ENCODE results near the gene FLCN. TPM values are rescaled to one million over a fixed set of nuclear protein-coding genes. Genes with fewer than 3 reads are reported as not detected.
A peak's percentile ranks its signal among the peaks of the same experiment; 100 is the strongest.
"Not testable (repeated sequence)": the region's sequence is repeated elsewhere in the genome, so short reads cannot be mapped to it uniquely, and the experiment has no call there.

FLCN gene
- total RNA-seq, 1 donor from 2014 or later: 57.2 TPM

GRCh38 chr17:17188586-17188985, 48.4 kb downstream of the FLCN start:
- DNase-seq (ENCODE audit: low spot score in 2 of 2, unreplicated experiment in 2 of 2): no peak
- peak overlapping the region; percentile 73 for H3K27ac Mint-ChIP-seq

GRCh38 chr17:17186551-17187505, 50.1 kb downstream of the FLCN start:
- TF ChIP-seq, protein P1, sequence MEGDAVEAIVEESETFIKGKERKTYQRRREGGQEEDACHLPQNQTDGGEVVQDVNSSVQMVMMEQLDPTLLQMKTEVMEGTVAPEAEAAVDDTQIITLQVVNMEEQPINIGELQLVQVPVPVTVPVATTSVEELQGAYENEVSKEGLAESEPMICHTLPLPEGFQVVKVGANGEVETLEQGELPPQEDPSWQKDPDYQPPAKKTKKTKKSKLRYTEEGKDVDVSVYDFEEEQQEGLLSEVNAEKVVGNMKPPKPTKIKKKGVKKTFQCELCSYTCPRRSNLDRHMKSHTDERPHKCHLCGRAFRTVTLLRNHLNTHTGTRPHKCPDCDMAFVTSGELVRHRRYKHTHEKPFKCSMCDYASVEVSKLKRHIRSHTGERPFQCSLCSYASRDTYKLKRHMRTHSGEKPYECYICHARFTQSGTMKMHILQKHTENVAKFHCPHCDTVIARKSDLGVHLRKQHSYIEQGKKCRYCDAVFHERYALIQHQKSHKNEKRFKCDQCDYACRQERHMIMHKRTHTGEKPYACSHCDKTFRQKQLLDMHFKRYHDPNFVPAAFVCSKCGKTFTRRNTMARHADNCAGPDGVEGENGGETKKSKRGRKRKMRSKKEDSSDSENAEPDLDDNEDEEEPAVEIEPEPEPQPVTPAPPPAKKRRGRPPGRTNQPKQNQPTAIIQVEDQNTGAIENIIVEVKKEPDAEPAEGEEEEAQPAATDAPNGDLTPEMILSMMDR (IDR thresholded peaks at IDR 0.05; ENCODE audit: unreplicated experiment): no peak
- H3K36me3 Mint-ChIP-seq: peaks cover 12% of the 10 kb centered on the region
- peaks cover 45% of the 10 kb centered on the region for H3K4me1 Mint-ChIP-seq
- H3K9me3 Mint-ChIP-seq: no peaks in the 10 kb centered on the region
- H3K4me3 Mint-ChIP-seq: peak overlapping the region; percentile 6
- H3K27me3 Mint-ChIP-seq (ENCODE audit: low read depth): no peaks in the 10 kb centered on the region
- DNase-seq (ENCODE audit: low spot score in 2 of 2, unreplicated experiment in 2 of 2): no peak
- H3K27ac Mint-ChIP-seq: peak overlapping the region; percentile 73

More at GRCh38 chr17:17188586-17188985, 48.4 kb downstream of the FLCN start:
- TF ChIP-seq, protein P1 (IDR thresholded peaks at IDR 0.05; ENCODE audit: unreplicated experiment): no peak
- H3K9me3 Mint-ChIP-seq: no peaks in the 10 kb centered on the region
- H3K27me3 Mint-ChIP-seq (ENCODE audit: low read depth): no peaks in the 10 kb centered on the region
- peaks cover 45% of the 10 kb centered on the region for H3K4me1 Mint-ChIP-seq
- no peak overlapping the region for H3K4me3 Mint-ChIP-seq
- peaks cover 12% of the 10 kb centered on the region for H3K36me3 Mint-ChIP-seq

DNA sequence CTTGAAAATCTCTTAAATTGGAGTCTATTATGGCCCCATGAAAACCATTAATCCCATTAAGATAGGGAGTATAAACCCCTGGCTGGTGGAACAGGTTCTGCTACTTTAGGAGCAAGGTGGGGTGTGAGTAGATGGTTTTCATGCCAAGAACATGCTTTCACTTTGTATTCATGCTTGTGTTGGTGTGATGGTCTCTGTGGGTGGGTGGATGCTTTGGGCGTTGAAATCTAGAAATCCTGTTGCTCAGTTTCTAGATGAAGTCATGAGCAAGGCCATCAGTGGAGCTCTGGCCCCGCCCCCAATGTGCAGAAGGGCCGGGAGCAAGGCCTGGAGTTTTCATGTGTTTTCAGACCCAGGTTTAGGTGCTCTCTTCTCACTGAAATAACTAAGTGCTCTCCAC, 50.9 kb downstream of the FLCN start:
- peaks cover 15% of the 10 kb centered on the region for H3K36me3 Mint-ChIP-seq
- peak overlapping the region; percentile 73 for H3K27ac Mint-ChIP-seq
- H3K9me3 Mint-ChIP-seq: no peaks in the 10 kb centered on the region
- no peak for DNase-seq (ENCODE audit: low spot score in 2 of 2, unreplicated experiment in 2 of 2)
- no peak overlapping the region for H3K4me3 Mint-ChIP-seq
- TF ChIP-seq, protein P1 (IDR thresholded peaks at IDR 0.05; ENCODE audit: unreplicated experiment): no peak
- H3K27me3 Mint-ChIP-seq (ENCODE audit: low read depth): no peaks in the 10 kb centered on the region
- peaks cover 45% of the 10 kb centered on the region for H3K4me1 Mint-ChIP-seq

DNA sequence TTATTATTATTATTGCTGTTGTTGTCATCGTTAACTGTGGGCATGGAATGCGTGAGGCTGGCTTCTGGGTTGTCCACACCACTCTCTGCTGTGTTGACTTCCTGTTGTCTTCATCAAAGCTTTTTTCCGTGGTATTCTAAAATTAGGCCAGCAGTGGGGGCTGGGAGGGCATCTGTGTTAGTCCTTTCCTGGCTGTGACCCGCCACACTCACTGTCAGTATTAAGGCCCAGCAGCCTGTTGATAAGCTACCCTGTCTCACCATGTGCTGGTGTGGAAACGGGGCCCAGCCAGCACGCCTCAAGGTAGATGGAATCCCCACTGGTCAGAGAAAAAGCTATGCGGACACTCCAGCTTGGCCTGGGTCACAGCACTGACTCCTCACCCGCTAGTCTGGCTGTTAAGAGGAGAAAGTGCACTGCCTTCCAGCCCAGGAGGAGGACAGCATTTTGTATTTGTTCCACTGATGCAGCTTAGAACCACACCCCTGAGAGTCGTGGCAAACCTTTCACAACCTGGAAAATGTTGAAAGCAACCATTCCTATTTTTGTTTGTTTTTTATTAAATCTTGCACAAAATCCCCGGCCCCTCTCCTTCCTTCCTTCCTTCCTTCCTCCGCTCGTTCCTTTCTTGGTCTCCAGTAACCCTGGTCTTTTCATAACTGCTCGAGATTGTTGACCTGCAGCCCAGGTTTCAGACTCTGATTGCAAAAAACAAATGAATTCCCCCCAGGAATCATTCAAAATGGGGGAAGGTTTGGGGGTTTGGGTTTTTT, 51.8 kb downstream of the FLCN start:
- not testable (repeated sequence) for H3K4me3 Mint-ChIP-seq; DNase-seq (ENCODE audit: low spot score in 2 of 2, unreplicated experiment in 2 of 2); H3K9me3 Mint-ChIP-seq; H3K27me3 Mint-ChIP-seq (ENCODE audit: low read depth)
- peak overlapping the region; percentile 73 for H3K27ac Mint-ChIP-seq
- peaks cover 44% of the 10 kb centered on the region for H3K4me1 Mint-ChIP-seq
- peaks cover 22% of the 10 kb centered on the region for H3K36me3 Mint-ChIP-seq

DNA sequence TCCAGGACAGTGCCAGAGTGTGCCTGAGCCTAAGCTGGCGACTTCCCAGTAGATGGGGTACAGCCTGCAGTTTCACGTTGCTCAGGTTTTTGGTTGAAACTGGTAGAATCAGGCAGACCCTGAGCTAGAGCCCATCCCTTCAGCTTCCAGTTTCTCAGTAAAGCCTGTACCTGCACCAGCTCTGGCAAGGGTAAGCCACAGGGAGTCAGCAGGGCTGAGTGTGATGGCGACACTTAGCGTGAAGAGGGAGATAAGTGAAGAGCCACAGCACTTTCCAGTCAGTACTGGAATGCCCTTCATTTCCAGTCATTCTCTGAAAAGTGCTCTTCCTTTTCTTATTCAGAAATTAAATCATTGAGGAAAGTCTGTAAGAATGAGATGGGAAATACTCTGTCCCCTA, 53.2 kb downstream of the FLCN start:
- H3K9me3 Mint-ChIP-seq: no peaks in the 10 kb centered on the region
- DNase-seq (ENCODE audit: low spot score in 2 of 2, unreplicated experiment in 2 of 2): no peak
- no peaks in the 10 kb centered on the region for H3K27me3 Mint-ChIP-seq (ENCODE audit: low read depth)
- no peak overlapping the region for H3K4me3 Mint-ChIP-seq
- TF ChIP-seq, protein P1 (IDR thresholded peaks at IDR 0.05; ENCODE audit: unreplicated experiment): no peak
- H3K36me3 Mint-ChIP-seq: peaks cover 27% of the 10 kb centered on the region
- peaks cover 37% of the 10 kb centered on the region for H3K4me1 Mint-ChIP-seq
- H3K27ac Mint-ChIP-seq: peak overlapping the region; percentile 39
